ENCODE measurements around the gene UNC45A. TPM values are rescaled to one million over a fixed set of nuclear protein-coding genes. Genes with fewer than 3 reads are reported as not detected.

The UNC45A gene
- total and polyA plus RNA-seq, 2 of the 13 experiments (the other 11 are each of a cell fraction or from before 2014, with no cell fraction given) = 33.8 to 39.7 TPM

- no peak for TF ChIP-seq SMAD1 (CRISPR knock-in tag; IDR thresholded peaks at IDR 0.05; ENCODE audit: borderline replicate concordance, low read depth)
- no peak for TF ChIP-seq MXI1 (IDR thresholded peaks at IDR 0.05; ENCODE audit: borderline replicate concordance, low read depth, low read length)
- TF ChIP-seq, protein P1, sequence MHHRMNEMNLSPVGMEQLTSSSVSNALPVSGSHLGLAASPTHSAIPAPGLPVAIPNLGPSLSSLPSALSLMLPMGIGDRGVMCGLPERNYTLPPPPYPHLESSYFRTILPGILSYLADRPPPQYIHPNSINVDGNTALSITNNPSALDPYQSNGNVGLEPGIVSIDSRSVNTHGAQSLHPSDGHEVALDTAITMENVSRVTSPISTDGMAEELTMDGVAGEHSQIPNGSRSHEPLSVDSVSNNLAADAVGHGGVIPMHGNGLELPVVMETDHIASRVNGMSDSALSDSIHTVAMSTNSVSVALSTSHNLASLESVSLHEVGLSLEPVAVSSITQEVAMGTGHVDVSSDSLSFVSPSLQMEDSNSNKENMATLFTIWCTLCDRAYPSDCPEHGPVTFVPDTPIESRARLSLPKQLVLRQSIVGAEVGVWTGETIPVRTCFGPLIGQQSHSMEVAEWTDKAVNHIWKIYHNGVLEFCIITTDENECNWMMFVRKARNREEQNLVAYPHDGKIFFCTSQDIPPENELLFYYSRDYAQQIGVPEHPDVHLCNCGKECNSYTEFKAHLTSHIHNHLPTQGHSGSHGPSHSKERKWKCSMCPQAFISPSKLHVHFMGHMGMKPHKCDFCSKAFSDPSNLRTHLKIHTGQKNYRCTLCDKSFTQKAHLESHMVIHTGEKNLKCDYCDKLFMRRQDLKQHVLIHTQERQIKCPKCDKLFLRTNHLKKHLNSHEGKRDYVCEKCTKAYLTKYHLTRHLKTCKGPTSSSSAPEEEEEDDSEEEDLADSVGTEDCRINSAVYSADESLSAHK (CRISPR knock-in tag; IDR thresholded peaks at IDR 0.05; ENCODE audit: borderline replicate concordance) = no peak
Measured at GRCh38 chr15:90918034-90918788, 16.9 kb upstream of the UNC45A start (continued).

DNA sequence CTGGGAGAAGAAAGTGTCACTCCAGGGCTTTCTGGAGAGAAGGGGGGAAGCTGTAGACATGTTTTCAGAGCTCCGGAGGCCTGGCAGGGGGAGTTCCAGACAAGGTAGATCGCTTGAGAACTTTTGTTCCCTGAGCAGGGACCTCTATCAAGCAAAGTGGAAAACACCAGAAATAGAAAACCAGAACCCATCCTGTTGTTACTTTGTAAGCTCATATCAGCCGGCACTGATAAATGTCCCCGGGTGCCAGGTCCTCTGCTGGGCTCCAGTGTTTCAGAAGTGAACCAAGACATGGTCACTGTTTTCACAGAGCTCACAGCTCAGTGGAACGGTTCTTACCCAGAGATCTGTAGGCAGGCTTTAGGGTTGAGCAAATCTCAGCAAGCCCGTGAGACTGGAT lies 16.2 kb upstream of the UNC45A start:
- no peak for ATAC-seq
- TF ChIP-seq NFE2L1 (CRISPR knock-in tag; IDR thresholded peaks at IDR 0.05; ENCODE audit: borderline replicate concordance) = no peak
- TF ChIP-seq ZNF7 (CRISPR knock-in tag; IDR thresholded peaks at IDR 0.05) = no peak
- BruUV-seq (replicated peaks) = no TSS peak
- WGBS (ENCODE audit: low lambda C conversion rate) = 92% methylated on average over 2 of the region's 6 CpGs
- H3K9ac ChIP-seq (ENCODE audit: insufficient read depth, low read depth, low read length) = no peak overlapping the region
- no peak overlapping the region for H2AFZ ChIP-seq (ENCODE audit: low read length)
- no peak overlapping the region for H3K4me3 ChIP-seq (replicated peaks in 1 of 3; ENCODE audit: insufficient read depth in 1 of 3, low read depth in 2 of 3, low read length in 3 of 3)
- H3K9me3 ChIP-seq (ENCODE audit: low read length) = no peaks in the 10 kb centered on the region
- H3K4me1 ChIP-seq (ENCODE audit: insufficient read depth, low read length) = peaks cover 16% of the 10 kb centered on the region
- ChIA-PET POLR2A (no interaction called here), CTCF (ENCODE audit: low intra/inter-chr PET ratio, low total read pairs) (no interaction called here)
- no peaks in the 10 kb centered on the region for H4K20me1 ChIP-seq (ENCODE audit: insufficient read depth, low read length)
- no peaks in the 10 kb centered on the region for H3K79me2 ChIP-seq (ENCODE audit: insufficient read depth, low read length)
- no peaks in the 10 kb centered on the region for H3K27me3 ChIP-seq (ENCODE audit: control insufficient read depth in 1 of 2, insufficient read depth in 2 of 2, low read length in 2 of 2)
- H3K36me3 ChIP-seq (replicated peaks in 1 of 2; ENCODE audit: control insufficient read depth in 1 of 2, insufficient read depth in 2 of 2, low read length in 2 of 2) = peaks cover 26 to 62% of the 10 kb centered on the region in 2 experiments; a peak in 4 of 5 replicates
- in situ Hi-C loops (cut with HindIII; ENCODE audit: extremely low pct_ligation_motif_present, low pct_unique_long_range_greater_than_20kb) (no loop called here), intact Hi-C loops (cut with micrococcal nuclease; ENCODE audit: unreplicated experiment) (no loop called here)
- H3K4me2 ChIP-seq (ENCODE audit: low read depth, low read length) = no peak overlapping the region
- DNase-seq (ENCODE audit: low spot score) = no peak
- no peak overlapping the region for H3K27ac ChIP-seq (ENCODE audit: extremely low read length, insufficient read depth, low read length)
- FAIRE-seq = no peak

Data from HepG2 (cell line).